ENCODE data around the gene SLC38A8. TPM values are rescaled to one million over a fixed set of nuclear protein-coding genes. Genes with fewer than 3 reads are reported as not detected.

Gene SLC38A8
- total RNA-seq, 1 experiment from 2014 or later: not detected

GRCh38 chr16:84047626-84048025 is 5.0 kb upstream of the SLC38A8 start:
- Histone ChIP-seq H3K4me1 (no peaks in the 10 kb centered on the region), H3K9me3 (replicated peaks) (no peaks in the 10 kb centered on the region), H3K36me3 (no peaks in the 10 kb centered on the region), H3K27me3 (0 out of 2 replicates have a peak, but pooled peaks cover 13% of the 10 kb centered on the region), H3K4me3 (no peak overlapping the region), H3K27ac (no peak overlapping the region)
- no peak for DNase-seq

- H3K4me3 ChIP-seq: no peak overlapping the region
- H3K27ac ChIP-seq: no peak overlapping the region
- H3K9me3 ChIP-seq (replicated peaks): no peaks in the 10 kb centered on the region
- H3K27me3 ChIP-seq: 0 out of 2 replicates have a peak, but pooled peaks cover 13% of the 10 kb centered on the region
- no peak for DNase-seq
- no peaks in the 10 kb centered on the region for H3K36me3 ChIP-seq
- H3K4me1 ChIP-seq: no peaks in the 10 kb centered on the region
Measured at GRCh38 chr16:84047206-84047605, 4.6 kb upstream of the SLC38A8 start.

- no peaks in the 10 kb centered on the region for H3K4me1 ChIP-seq
- no peaks in the 10 kb centered on the region for H3K36me3 ChIP-seq
- no peak for DNase-seq
- peaks cover 13% of the 10 kb centered on the region; the same call in 1 of the 2 replicates for H3K27me3 ChIP-seq
- no peaks in the 10 kb centered on the region for H3K9me3 ChIP-seq (replicated peaks)
- no peak overlapping the region for H3K4me3 ChIP-seq
- no peak overlapping the region for H3K27ac ChIP-seq
Measured at GRCh38 chr16:84045818-84046470, 3.3 kb upstream of the SLC38A8 start.

- Histone ChIP-seq H3K9me3 (replicated peaks) (no peaks in the 10 kb centered on the region), H3K36me3 (no peaks in the 10 kb centered on the region), H3K4me3 (no peak overlapping the region), H3K4me1 (peaks cover 5% of the 10 kb centered on the region), H3K27me3 (peaks cover 13% of the 10 kb centered on the region; the same call in 1 of the 2 replicates), H3K27ac (no peak overlapping the region)
- DNase-seq: no peak
Measured at GRCh38 chr16:84045001-84045817, 2.6 kb upstream of the SLC38A8 start.

- Histone ChIP-seq H3K9me3 (replicated peaks) (no peaks in the 10 kb centered on the region), H3K36me3 (no peaks in the 10 kb centered on the region), H3K4me1 (peaks cover 9% of the 10 kb centered on the region), H3K4me3 (no peak overlapping the region), H3K27me3 (peaks cover 13% of the 10 kb centered on the region; the same call in 1 of the 2 replicates), H3K27ac (no peak overlapping the region)
- DNase-seq: peak in 1 of 2 experiments; percentile 35
Measured at GRCh38 chr16:84044118-84044488, 1.5 kb upstream of the SLC38A8 start.

- Histone ChIP-seq H3K27me3 (peaks cover 13% of the 10 kb centered on the region; the same call in 1 of the 2 replicates), H3K27ac (no peak overlapping the region), H3K4me3 (no peak overlapping the region), H3K9me3 (replicated peaks) (no peaks in the 10 kb centered on the region), H3K36me3 (no peaks in the 10 kb centered on the region), H3K4me1 (peaks cover 9% of the 10 kb centered on the region)
- DNase-seq: no peak
Measured at GRCh38 chr16:84043486-84044117, 1.0 kb upstream of the SLC38A8 start.

- no peak for DNase-seq
- peaks cover 9% of the 10 kb centered on the region for H3K4me1 ChIP-seq
- no peak overlapping the region for H3K27ac ChIP-seq
Measured at GRCh38 chr16:84042879-84043485, 387 bp upstream of the SLC38A8 start.

GRCh38 chr16:84041881-84042280 is 714 bp downstream of the SLC38A8 start:
- Histone ChIP-seq H3K27ac (no peak overlapping the region), H3K4me1 (peaks cover 9% of the 10 kb centered on the region), H3K9me3 (replicated peaks) (no peaks in the 10 kb centered on the region), H3K36me3 (no peaks in the 10 kb centered on the region), H3K27me3 (peaks cover 13% of the 10 kb centered on the region; the same call in 1 of the 2 replicates), H3K4me3 (no peak overlapping the region)
- peak in 1 of 2 experiments; percentile 6 for DNase-seq

More at GRCh38 chr16:84042879-84043485, 387 bp upstream of the SLC38A8 start:
- H3K4me3 ChIP-seq: no peak overlapping the region
- H3K9me3 ChIP-seq (replicated peaks): no peaks in the 10 kb centered on the region
- no peaks in the 10 kb centered on the region for H3K36me3 ChIP-seq
- peaks cover 13% of the 10 kb centered on the region; the same call in 1 of the 2 replicates for H3K27me3 ChIP-seq

GRCh38 chr16:84040823-84041820 is 1.5 kb downstream of the SLC38A8 start:
- Histone ChIP-seq H3K9me3 (replicated peaks) (no peaks in the 10 kb centered on the region), H3K4me1 (peaks cover 9% of the 10 kb centered on the region), H3K4me3 (peak overlapping the region; percentile 30), H3K36me3 (no peaks in the 10 kb centered on the region), H3K27me3 (peaks cover 13% of the 10 kb centered on the region; the same call in 1 of the 2 replicates), H3K27ac (peak overlapping the region; percentile 46)
- DNase-seq: peak; percentile 85 to 93

- Histone ChIP-seq H3K4me3 (peak overlapping the region; percentile 30), H3K27ac (peak overlapping the region; percentile 46), H3K9me3 (replicated peaks) (no peaks in the 10 kb centered on the region), H3K36me3 (no peaks in the 10 kb centered on the region), H3K27me3 (peaks cover 13% of the 10 kb centered on the region; the same call in 1 of the 2 replicates), H3K4me1 (peaks cover 9% of the 10 kb centered on the region)
- peak; percentile 62 to 74 for DNase-seq
Measured at GRCh38 chr16:84040226-84040822, 2.3 kb downstream of the SLC38A8 start.

GRCh38 chr16:84039696-84040095 is 2.9 kb downstream of the SLC38A8 start:
- Histone ChIP-seq H3K9me3 (replicated peaks) (no peaks in the 10 kb centered on the region), H3K27me3 (peaks cover 13% of the 10 kb centered on the region; the same call in 1 of the 2 replicates), H3K4me1 (peaks cover 9% of the 10 kb centered on the region), H3K4me3 (no peak overlapping the region), H3K27ac (no peak overlapping the region), H3K36me3 (no peaks in the 10 kb centered on the region)
- no peak for DNase-seq

- Histone ChIP-seq H3K9me3 (replicated peaks) (no peaks in the 10 kb centered on the region), H3K27me3 (peaks cover 4% of the 10 kb centered on the region; the same call in 1 of the 2 replicates), H3K4me1 (peaks cover 9% of the 10 kb centered on the region), H3K27ac (no peak overlapping the region), H3K4me3 (no peak overlapping the region), H3K36me3 (no peaks in the 10 kb centered on the region)
- DNase-seq: no peak
Measured at GRCh38 chr16:84038469-84038868, 4.1 kb downstream of the SLC38A8 start.

- no peak for DNase-seq
- H3K36me3 ChIP-seq: no peaks in the 10 kb centered on the region
- no peaks in the 10 kb centered on the region for H3K9me3 ChIP-seq (replicated peaks)
- H3K27me3 ChIP-seq: no peaks in the 10 kb centered on the region; the same call in 1 of the 2 replicates
- H3K4me3 ChIP-seq: no peak overlapping the region
- no peak overlapping the region for H3K27ac ChIP-seq
- peaks cover 9% of the 10 kb centered on the region for H3K4me1 ChIP-seq
Measured at GRCh38 chr16:84036982-84037425, 5.6 kb downstream of the SLC38A8 start.
